Activated CD8-positive, alpha-beta memory T cell treated with anti-CD3 and anti-CD28 coated beads for 4 hours (primary cell): ENCODE results near the gene TAF12.
"Not testable (repeated sequence)": the region's sequence is repeated elsewhere in the genome, so short reads cannot be mapped to it uniquely, and the experiment has no call there.

Source experiments
- DNase-seq, 2 donors: peaks; one replicate each; pipeline ENCODE4 v3.0.0-alpha.2; 2020; ENCODE audit warnings: low read depth in 2 of 2

Gene TAF12

GRCh38 chr1:28581531-28582247 is 61.2 kb downstream of the TAF12 start:
- peak; percentile 82 to 86 for DNase-seq

DNA sequence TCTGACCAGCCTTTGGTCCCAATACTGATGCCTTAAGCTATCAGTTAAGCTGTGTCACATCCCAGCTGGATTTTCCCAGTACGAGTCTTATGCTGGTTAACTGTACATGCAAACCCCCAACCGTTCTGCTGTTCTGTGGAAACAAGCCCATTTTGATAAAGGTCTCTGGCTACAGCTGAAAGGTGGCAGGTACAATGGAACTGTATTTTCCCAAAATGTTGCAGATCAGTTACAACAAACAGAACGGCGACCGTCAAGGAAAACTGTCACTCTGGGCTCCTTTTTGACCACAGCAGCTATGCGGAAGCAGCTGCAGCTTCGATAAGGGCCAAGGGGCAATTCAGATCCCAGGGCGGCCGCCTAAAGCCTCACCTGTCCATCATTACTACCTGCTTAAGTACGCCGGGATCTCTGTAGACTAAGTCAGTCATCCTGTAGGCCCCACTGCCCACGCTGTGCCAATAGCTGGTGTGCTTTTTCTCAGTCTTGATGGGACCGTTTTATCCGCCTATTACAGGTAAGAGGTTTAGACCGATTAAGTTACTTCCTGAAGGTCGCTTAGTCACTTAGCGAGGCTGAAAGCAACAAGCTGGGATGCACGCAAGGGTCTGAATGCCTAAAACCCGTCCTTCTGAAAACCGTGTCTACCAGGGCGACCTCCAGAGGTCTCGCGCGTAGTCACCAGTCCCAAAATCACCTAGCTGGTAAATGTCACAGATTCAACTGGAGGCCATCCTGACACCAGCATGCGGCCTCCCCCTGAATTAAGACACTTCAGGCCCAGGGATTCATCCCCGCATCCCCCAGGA is 61.9 kb downstream of the TAF12 start:
- peak; percentile 20 to 43 for DNase-seq

DNA sequence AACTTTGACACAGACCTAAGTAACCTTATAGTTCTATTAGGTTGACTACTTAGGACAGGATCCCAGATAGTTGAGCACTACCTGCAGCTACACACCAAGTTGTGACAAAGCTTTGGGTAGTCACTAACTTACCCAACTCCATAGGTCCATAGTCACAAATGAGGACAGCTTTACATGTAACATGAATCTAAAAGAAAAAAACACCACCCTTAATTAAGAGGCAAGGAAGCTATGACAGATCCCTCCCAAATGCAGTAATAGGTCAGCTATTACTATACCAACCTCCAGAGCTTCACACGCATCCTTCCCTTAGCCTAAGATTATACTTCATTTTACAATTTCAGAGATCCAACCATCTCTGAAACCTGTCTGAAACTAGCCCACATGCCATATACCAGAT is 63.5 kb downstream of the TAF12 start:
- no peak for DNase-seq

GRCh38 chr1:28578696-28579218 is 64.1 kb downstream of the TAF12 start:
- no peak for DNase-seq

DNA sequence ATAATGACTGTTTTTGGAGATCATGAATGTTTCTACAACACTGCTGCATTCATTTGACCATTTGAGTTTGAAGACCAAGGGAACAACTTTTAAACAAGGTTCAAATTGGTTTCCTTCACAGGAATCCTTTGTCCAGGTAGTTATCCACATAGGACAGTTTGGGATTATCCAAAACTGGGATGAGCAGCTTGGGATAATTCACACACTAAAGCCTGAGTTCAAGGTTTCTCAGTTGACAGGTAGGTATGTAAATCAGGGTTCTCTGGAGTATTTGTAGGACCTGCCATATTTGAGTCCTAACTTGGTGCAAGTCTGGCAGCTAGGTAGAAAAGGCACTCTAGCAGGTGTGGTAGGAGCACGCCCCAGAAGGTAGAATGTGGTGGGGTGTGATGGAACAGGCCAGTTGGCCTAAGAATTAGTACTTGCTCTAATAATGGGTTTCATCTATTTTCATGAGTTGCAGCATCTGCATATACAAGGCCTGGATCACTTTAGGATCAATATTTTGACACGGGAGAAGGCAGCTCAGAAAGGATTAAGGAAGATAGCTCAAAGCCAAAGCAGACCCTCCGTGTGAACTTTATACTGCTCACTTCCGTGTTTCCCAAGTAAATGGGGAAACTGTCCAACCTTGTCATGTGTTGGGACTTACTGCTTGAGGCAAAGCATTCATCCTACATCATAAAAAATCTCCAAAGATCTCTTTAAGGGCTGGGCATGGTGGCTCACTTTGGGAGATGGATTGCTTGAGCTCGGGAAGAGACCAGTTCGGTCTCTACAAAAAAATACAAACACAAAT is 64.9 kb downstream of the TAF12 start:
- no peak for DNase-seq

- DNase-seq = no peak
Observed at GRCh38 chr1:28577052-28577678, 65.7 kb downstream of the TAF12 start.

GRCh38 chr1:28573564-28573963 is 69.3 kb downstream of the TAF12 start:
- DNase-seq = no peak

DNA sequence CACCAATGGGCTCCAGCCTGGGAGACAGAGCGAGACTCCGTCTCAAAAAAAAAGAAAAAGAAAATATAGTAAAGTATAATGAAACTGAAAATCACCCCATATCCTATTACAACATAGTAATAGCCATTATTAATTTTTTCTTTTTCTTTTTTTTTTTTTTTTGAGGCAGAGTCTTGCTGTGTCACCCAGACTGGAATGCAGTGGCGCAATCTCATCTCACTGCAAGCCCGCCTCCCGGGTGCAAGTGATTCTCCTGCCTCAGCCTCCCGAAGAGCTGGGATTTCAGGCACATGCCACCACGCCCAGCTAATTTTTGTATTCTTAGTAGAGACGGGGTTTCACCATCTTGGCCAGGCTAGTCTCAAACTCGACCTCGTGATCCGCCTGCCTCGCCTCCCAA is 70.0 kb downstream of the TAF12 start:
- DNase-seq = not testable (repeated sequence)

DNA sequence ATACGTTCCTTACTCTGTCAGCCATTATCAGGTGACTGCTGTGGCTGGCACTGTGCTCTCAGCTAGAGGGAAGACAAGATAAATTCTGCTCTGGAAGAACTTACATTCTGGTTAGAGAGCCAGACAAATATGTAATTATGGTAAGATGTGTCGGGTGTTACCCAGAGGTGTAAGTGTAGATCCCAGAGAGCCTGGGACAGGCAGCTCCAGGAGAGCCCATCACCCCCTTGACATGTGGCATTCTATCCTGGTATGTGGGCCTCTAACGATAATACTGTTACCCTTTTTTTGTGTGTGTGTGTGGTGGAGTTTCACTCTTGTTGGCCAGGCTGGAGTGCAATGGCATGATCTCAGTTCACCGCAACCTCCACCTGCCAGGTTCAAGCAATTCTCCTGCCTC is 71.0 kb downstream of the TAF12 start:
- no peak for DNase-seq

GRCh38 chr1:28566931-28567330 is 75.9 kb downstream of the TAF12 start:
- no peak for DNase-seq

- no peak for DNase-seq
Observed at GRCh38 chr1:28565726-28566125, 77.1 kb downstream of the TAF12 start.

- DNase-seq = no peak
Observed at GRCh38 chr1:28565040-28565439, 77.8 kb downstream of the TAF12 start.

DNA sequence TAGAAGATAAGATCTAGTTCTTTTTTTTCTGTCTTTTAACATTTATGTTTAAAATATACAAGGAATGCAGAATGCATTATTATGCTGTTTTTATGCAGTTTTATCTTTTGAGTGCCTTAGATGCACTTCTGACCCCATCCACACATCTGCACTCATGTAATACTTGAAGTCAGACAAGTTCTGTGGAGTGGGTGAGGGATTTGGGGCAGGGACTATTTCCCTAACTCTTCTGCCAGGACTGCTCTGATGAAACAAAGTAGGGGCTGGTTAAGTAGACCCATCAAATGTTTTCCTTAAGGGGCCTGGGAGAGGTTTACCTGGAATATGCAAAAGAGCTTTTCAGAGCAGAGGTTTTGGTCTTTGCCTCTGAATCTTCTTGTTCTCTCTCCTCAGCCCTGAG is 78.6 kb downstream of the TAF12 start:
- DNase-seq = no peak

DNA sequence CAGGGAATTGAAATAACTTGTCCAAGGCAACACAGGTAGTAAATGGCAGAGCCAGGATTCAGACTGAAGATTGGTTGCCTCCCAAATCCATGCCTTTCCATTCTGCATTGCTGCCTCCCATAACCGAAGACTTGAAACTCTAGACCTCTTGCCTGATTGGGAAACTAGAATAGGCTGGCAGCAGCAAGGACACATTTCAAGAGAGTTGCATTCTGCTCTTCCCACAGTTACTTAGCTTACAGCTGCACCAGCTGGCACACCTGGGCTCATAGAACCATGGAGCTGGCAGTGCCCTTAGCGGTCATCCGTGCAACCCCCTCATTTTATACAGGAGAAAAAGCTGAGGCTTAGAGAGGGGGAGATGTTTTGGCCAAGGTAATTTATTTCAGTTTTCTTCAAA is 82.0 kb downstream of the TAF12 start:
- no peak for DNase-seq
